Stimulated activated CD8-positive, alpha-beta memory T cell treated with anti-CD3 and anti-CD28 coated beads, Interleukin-15, amount 100 ng/mL, for 48 hours (primary cell): ENCODE measurements around the gene KRT36.

Source experiments
- DNase-seq, 2 donors: peaks; one replicate each; pipeline ENCODE4 v3.0.0-alpha.2; 2020; ENCODE audit warnings: low read depth in 2 of 2

Gene KRT36

GRCh38 chr17:41521574-41522261 is 32.0 kb upstream of the KRT36 start:
- no peak for DNase-seq

GRCh38 chr17:41520821-41521521 is 31.3 kb upstream of the KRT36 start:
- no peak for DNase-seq

- DNase-seq, result no peak
Observed at GRCh38 chr17:41519501-41520224, 30.0 kb upstream of the KRT36 start.

GRCh38 chr17:41518789-41519449 is 29.2 kb upstream of the KRT36 start, which contains the start of gene KRT15:
KRT15 (minus strand) TSS chr17:41518890; CDS start chr17:41518827, 63 bp downstream.
- no peak for DNase-seq

- no peak for DNase-seq
Observed at GRCh38 chr17:41518031-41518430, 28.3 kb upstream of the KRT36 start.

- no peak for DNase-seq
Observed at GRCh38 chr17:41516830-41517283, 27.1 kb upstream of the KRT36 start.

GRCh38 chr17:41516147-41516829 is 26.6 kb upstream of the KRT36 start:
- DNase-seq, result no peak

- DNase-seq, result no peak
Observed at GRCh38 chr17:41513168-41513547, 23.4 kb upstream of the KRT36 start.

- DNase-seq, result no peak
Observed at GRCh38 chr17:41512546-41513167, 22.9 kb upstream of the KRT36 start.

GRCh38 chr17:41511716-41512115 is 22.0 kb upstream of the KRT36 start:
- DNase-seq, result no peak

GRCh38 chr17:41511116-41511515 is 21.4 kb upstream of the KRT36 start:
- no peak for DNase-seq

- no peak for DNase-seq
Observed at GRCh38 chr17:41510251-41511065, 20.7 kb upstream of the KRT36 start.

- no peak for DNase-seq
Observed at GRCh38 chr17:41507315-41507880, 17.7 kb upstream of the KRT36 start.

- no peak for DNase-seq
Observed at GRCh38 chr17:41505809-41506767, 16.4 kb upstream of the KRT36 start.

- DNase-seq, result no peak
Observed at GRCh38 chr17:41505007-41505808, 15.5 kb upstream of the KRT36 start, which contains the start of gene KRT13. KRT13 (minus strand) TSS chr17:41505612; CDS start chr17:41505550, 62 bp downstream.

- no peak for DNase-seq
Observed at GRCh38 chr17:41504246-41504977, 14.7 kb upstream of the KRT36 start.

- no peak for DNase-seq
Observed at GRCh38 chr17:41503202-41503601, 13.5 kb upstream of the KRT36 start.
